PC-3 (cell line): ENCODE results near the gene EIF4A3. TPM values are rescaled to one million over a fixed set of nuclear protein-coding genes. Genes with fewer than 3 reads are reported as not detected.

Experiments
- ATAC-seq: fragments of 200-7000 bp; cut with Tn5 transposase; 2 replicates; pipeline ENCODE4 v1.9.1; 2020; ENCODE audit warnings: mild to moderate bottlenecking, moderate library complexity
- BruUV-seq: library from RNA; stranded (reverse); fragments of 400-500 nt; replicated peaks from 2 replicates; lab custom pipeline; 2021; lab: Mats Ljungman, UMichigan
- CTCF ChIA-PET: fragments of 300-600 bp; sonication (Branson Sonifier 250); formaldehyde crosslinking; loops from one replicate; lab custom pipeline; 2022; ENCODE audit warnings: antibody characterized with exemption; lab: Charles Lee
- POLR2A ChIA-PET: fragments of 300-600 bp; sonication (Branson Sonifier 250); formaldehyde crosslinking; loops from one replicate; lab custom pipeline; 2022; ENCODE audit warnings: antibody characterized with exemption; ENCODE audit not compliant: unreplicated experiment; lab: Charles Lee
- DNase-seq: peaks from one replicate; pipeline ENCODE4 v3.0.0-alpha.2; 2015
- H2AFZ ChIP-seq: fragments of 300-600 bp; sonication (generic); 2 replicates; pipeline ENCODE4 v1.6.0; 2016; ENCODE audit warnings: antibody characterized with exemption, low read length
- H3F3A ChIP-seq: fragments of 300-600 bp; sonication (generic); one replicate; pipeline ENCODE4 v1.6.0; 2017; ENCODE audit warnings: antibody characterized with exemption, low read length, control low read depth, mild to moderate bottlenecking; ENCODE audit not compliant: unreplicated experiment
- H3K27ac ChIP-seq: fragments of 300-600 bp; sonication (generic); 2 replicates; pipeline ENCODE4 v1.5.1; 2016; ENCODE audit warnings: mild to moderate bottlenecking, low read length
- H3K27me3 ChIP-seq: fragments of 300-600 bp; sonication (generic); 2 replicates; pipeline ENCODE4 v1.6.1; 2016; ENCODE audit warnings: low read length, mixed read lengths
- H3K36me3 ChIP-seq: fragments of 300-600 bp; sonication (generic); 2 replicates; pipeline ENCODE4 v1.6.1; 2016; ENCODE audit warnings: low read depth, mixed run types, low read length, mixed read lengths
- H3K4me1 ChIP-seq: fragments of 300-600 bp; sonication (generic); 2 replicates; pipeline ENCODE4 v1.5.1; 2016; ENCODE audit warnings: low read length; ENCODE audit not compliant: insufficient read depth
- H3K4me2 ChIP-seq: fragments of 300-600 bp; sonication (generic); 2 replicates; pipeline ENCODE4 v1.6.0; 2016; ENCODE audit warnings: low read length
- H3K4me3 ChIP-seq: fragments of 300-600 bp; sonication (generic); 2 replicates; pipeline ENCODE4 v1.5.1; 2016; ENCODE audit warnings: mild to moderate bottlenecking, low read length, mixed read lengths
- H3K79me2 ChIP-seq: fragments of 300-600 bp; sonication (generic); 2 replicates; pipeline ENCODE4 v1.6.1; 2017; ENCODE audit warnings: low read length, mixed read lengths
- H3K9ac ChIP-seq: fragments of 300-600 bp; sonication (generic); 2 replicates; pipeline ENCODE4 v1.6.0; 2016; ENCODE audit warnings: mild to moderate bottlenecking, low read length
- H3K9me2 ChIP-seq: fragments of 300-600 bp; sonication (generic); replicated peaks from 2 replicates; pipeline ENCODE4 v1.6.1; 2016; ENCODE audit warnings: mixed run types, low read length, mixed read lengths
- H3K9me3 ChIP-seq: fragments of 300-600 bp; sonication (generic); 2 replicates; pipeline ENCODE4 v1.6.1; 2016; ENCODE audit warnings: low read length, mixed read lengths
- H4K20me1 ChIP-seq: fragments of 300-600 bp; sonication (generic); 2 replicates; pipeline ENCODE4 v1.6.1; 2016; ENCODE audit warnings: low read length, mixed read lengths
- CTCF ChIP-seq: fragments of 300-600 bp; sonication (generic); conservative IDR thresholded peaks from 2 replicates; pipeline ENCODE4 v1.5.1; 2017; ENCODE audit warnings: antibody characterized with exemption, low read depth, mild to moderate bottlenecking, low read length
- EZH2 ChIP-seq: fragments of 300-600 bp; sonication (generic); IDR thresholded peaks from one replicate; pipeline ENCODE4 v1.6.1; 2017; ENCODE audit warnings: antibody characterized with exemption, mild to moderate bottlenecking, low read length; ENCODE audit not compliant: unreplicated experiment
- EZH2phosphoT487 ChIP-seq: fragments of 300-600 bp; sonication (generic); IDR thresholded peaks from 2 replicates; pipeline ENCODE4 v1.6.1; 2018; ENCODE audit warnings: mild to moderate bottlenecking, antibody characterized with exemption, low read length, borderline replicate concordance
- intact Hi-C: fragments of 100-400 bp; cut with micrococcal nuclease; formaldehyde crosslinking; loops from 2 replicates; pipeline ENCODE4 v1.9.0; 2023
- total RNA-seq: library from RNA; depleted of rRNA; stranded (reverse); fragments of >200 nt; gene quantifications from 2 replicates; pipeline ENCODE4 v1.2.3, GENCODE V29; 2014

The EIF4A3 gene
- total RNA-seq, 1 experiment from 2014 or later: 167 TPM

- Histone ChIP-seq H3F3A (no peaks in the 10 kb centered on the region), H2AFZ (no peak overlapping the region), H3K4me1 (peaks cover 12% of the 10 kb centered on the region), H3K9ac (peak overlapping the region; percentile 98), H3K27me3 (no peaks in the 10 kb centered on the region), H3K79me2 (peaks cover 82% of the 10 kb centered on the region), H3K36me3 (peaks cover 37% of the 10 kb centered on the region), H4K20me1 (peaks cover 46% of the 10 kb centered on the region), H3K27ac (no peak overlapping the region), H3K9me3 (no peaks in the 10 kb centered on the region), H3K9me2 (no peaks in the 10 kb centered on the region), H3K4me3 (peak overlapping the region; percentile 91), H3K4me2 (peak overlapping the region; percentile 97)
- CTCF ChIA-PET: interaction anchor here (0.9 to 1.0 kb wide), 2 partner anchors 44 to 50 kb away, joined by 4 to 7 read pairs; partner anchors contain the start of gene GAA
- TF ChIP-seq EZH2 (no peak), CTCF (no peak), EZH2phosphoT487 (no peak)
- BruUV-seq: TSS peak; percentile 47
- ATAC-seq (no peak), DNase-seq (peak; percentile 28)
- intact Hi-C loops: loop anchor here (2.0 kb wide), 1 partner anchor 45 kb away; the partner anchor contains the start of gene GAA
- POLR2A ChIA-PET: interaction anchor here (0.7 to 1.1 kb wide), 2 partner anchors 44 to 314 kb away, joined by 4 to 6 read pairs; partner anchors contain the start of gene GAA
Measured at GRCh38 chr17:80145076-80146075, 1.6 kb downstream of the EIF4A3 start.

GRCh38 chr17:80142929-80143328, 4.0 kb downstream of the EIF4A3 start:
- intact Hi-C loops: no loop called here
- no peak for TF ChIP-seq CTCF
- TF ChIP-seq EZH2phosphoT487: no peak
- no peak for TF ChIP-seq EZH2
- no peaks in the 10 kb centered on the region for H3F3A ChIP-seq
- H3K9me3 ChIP-seq: no peaks in the 10 kb centered on the region
- H3K4me2 ChIP-seq: no peak overlapping the region
- ATAC-seq (no peak), DNase-seq (no peak)
- H3K36me3 ChIP-seq: peaks cover 61% of the 10 kb centered on the region
- BruUV-seq: no TSS peak
- no peaks in the 10 kb centered on the region for H3K9me2 ChIP-seq
- H3K27me3 ChIP-seq: no peaks in the 10 kb centered on the region
- peaks cover 12% of the 10 kb centered on the region for H3K4me1 ChIP-seq
- no peak overlapping the region for H3K4me3 ChIP-seq
- H3K27ac ChIP-seq: no peak overlapping the region
- no peak overlapping the region for H3K9ac ChIP-seq
- H3K79me2 ChIP-seq: peaks cover 67% of the 10 kb centered on the region
- ChIA-PET POLR2A (no interaction called here), CTCF (no interaction called here)
- H4K20me1 ChIP-seq: peaks cover 46% of the 10 kb centered on the region
- H2AFZ ChIP-seq: no peak overlapping the region
